IPS-18c (cell line): ENCODE data around the gene IPO8.

Experiments
- H3K4me3 ChIP-seq: 2 replicates; pipeline ENCODE4 v1.7.0; 2013; ENCODE audit warnings: low read depth, mild to moderate bottlenecking, low read length, moderate library complexity; ENCODE audit not compliant: insufficient read depth
- H3K9me3 ChIP-seq: one replicate; pipeline ENCODE4 v1.6.1; 2013; ENCODE audit warnings: mild to moderate bottlenecking, low read length, moderate library complexity; ENCODE audit not compliant: control insufficient read depth, insufficient read depth

The IPO8 gene

DNA sequence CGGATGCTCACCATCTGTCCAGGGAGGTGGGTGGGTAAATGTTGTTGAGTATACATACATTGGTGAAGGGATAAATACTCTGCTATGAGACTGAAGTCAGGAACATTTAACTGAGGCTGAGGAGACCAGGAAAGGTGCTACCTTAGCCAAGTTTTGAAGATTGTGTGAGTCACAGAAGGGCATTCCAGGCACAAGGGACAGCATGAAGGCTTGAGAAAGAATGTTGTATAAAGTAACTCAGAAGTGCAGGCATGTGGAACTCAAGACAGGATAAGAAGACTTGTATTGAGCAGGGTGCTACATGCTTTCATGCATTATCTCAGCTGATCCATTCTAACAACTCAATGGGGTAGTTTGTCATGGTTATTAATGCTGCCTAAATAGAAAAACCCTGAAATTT is 112.7 kb downstream of the IPO8 start:
- Histone ChIP-seq H3K4me3 (no peak overlapping the region), H3K9me3 (no peaks in the 10 kb centered on the region)

DNA sequence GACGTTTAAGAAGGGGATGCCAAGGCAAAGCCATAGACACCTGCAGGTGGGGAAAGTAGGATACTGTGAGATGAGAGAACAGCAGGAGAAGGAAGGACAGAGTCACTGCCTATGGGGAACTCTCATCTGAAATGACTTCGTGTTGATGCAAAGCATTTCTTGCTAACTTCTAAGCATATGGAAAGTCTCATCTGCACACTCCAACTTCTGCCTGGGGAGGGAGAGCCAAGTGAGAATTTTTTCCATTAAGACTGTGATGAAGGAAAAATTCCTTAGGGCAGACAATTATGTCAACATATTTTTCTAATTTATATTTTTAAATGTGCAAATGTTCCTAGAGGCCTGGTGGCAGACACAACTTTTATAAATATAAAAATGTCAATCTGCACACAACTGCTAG is 115.3 kb downstream of the IPO8 start:
- H3K9me3 ChIP-seq = no peaks in the 10 kb centered on the region
- no peak overlapping the region for H3K4me3 ChIP-seq
